K562 (cell line): Measurements from ENCODE around the gene DENND2C. TPM values are rescaled to one million over a fixed set of nuclear protein-coding genes. Genes with fewer than 3 reads are reported as not detected.

ENCODE experiments used
- ATAC-seq: fragments of 200-7000 bp; cut with Tn5 transposase; 3 replicates; pipeline ENCODE4 v1.9.1; 2020; ENCODE audit warnings: moderate library complexity
- BruUV-seq: library from RNA; stranded (reverse); fragments of 400-500 nt; replicated peaks from 2 replicates; lab custom pipeline; 2021; lab: Mats Ljungman, UMichigan
- CTCF ChIA-PET: fragments of 300-600 bp; formaldehyde crosslinking; extraction: SDS; loops from one replicate; lab custom pipeline; 2021; ENCODE audit warnings: low intra/inter-chr PET ratio; lab: Yijun Ruan, JAX
- POLR2A ChIA-PET: fragments of 300-600, 350-650 bp; sonication (Branson Sonifier 250); formaldehyde crosslinking; extraction: SDS; loops from one replicate; lab custom pipeline; 2021; ENCODE audit warnings: antibody characterized with exemption, inconsistent platforms; lab: Yijun Ruan, JAX
- DNase-seq, 4 experiments: peaks; one replicate each; pipeline versions ENCODE4 v3.0.0 to v3.0.0-alpha.2; 2011 to 2018; ENCODE audit warnings: low spot score in 3 of 4, mixed read lengths in 3 of 4; ENCODE audit errors: extremely low read depth in 1 of 4
- FAIRE-seq: peaks from 2 replicates; lab custom pipeline; 2011; peaks lifted over from hg19 to GRCh38; lab: Jason Lieb, UNC
- H2AFZ ChIP-seq: 2 replicates; pipeline ENCODE4 v1.6.0; 2011; ENCODE audit warnings: low read depth, low read length, control low read depth, inconsistent platforms
- H3K27ac ChIP-seq: fragments of 200-600 bp; 3 replicates; pipeline ENCODE4 v1.8.0; 2011; ENCODE audit warnings: low read depth, mild to moderate bottlenecking, control low read depth, inconsistent platforms, low read length, moderate library complexity, mixed read lengths; ENCODE audit errors: extremely low read depth
- H3K27me3 ChIP-seq, 2 experiments: fragments of 300-600 bp in 1 of 2; 2 replicates in 1 of 2; 3 replicates in 1 of 2; pipeline versions ENCODE4 v1.6.0 to v1.8.0; 2011; ENCODE audit warnings: inconsistent platforms in 2 of 2, low read length in 2 of 2, mild to moderate bottlenecking in 1 of 2, mixed read lengths in 1 of 2, moderate library complexity in 1 of 2; ENCODE audit not compliant: control insufficient read depth in 2 of 2, insufficient read depth in 2 of 2
- H3K36me3 ChIP-seq: fragments of 300-600 bp; 3 replicates; pipeline ENCODE4 v1.8.0; 2011; ENCODE audit warnings: mild to moderate bottlenecking, low read length, inconsistent platforms; ENCODE audit not compliant: control insufficient read depth, insufficient read depth
- H3K4me1 ChIP-seq, 2 experiments: fragments of 200-600 bp in 1 of 2; replicated peaks in 1 of 2; 2 replicates in 1 of 2; 3 replicates in 1 of 2; pipeline versions ENCODE4 v1.5.1 to v1.8.0; 2011; ENCODE audit warnings: inconsistent platforms in 2 of 2, low read length in 2 of 2, mild to moderate bottlenecking in 1 of 2, mixed read lengths in 1 of 2, moderate library complexity in 1 of 2; ENCODE audit not compliant: control insufficient read depth in 2 of 2, insufficient read depth in 2 of 2
- H3K4me2 ChIP-seq: 2 replicates; pipeline ENCODE4 v1.6.1; 2011; ENCODE audit warnings: low read length, control low read depth, inconsistent platforms, mixed read lengths; ENCODE audit not compliant: insufficient read depth
- H3K4me3 ChIP-seq: fragments of 200-600 bp; sonication (generic), shearing (Covaris generic); 2 replicates; pipeline ENCODE4 v1.5.1; 2016; ENCODE audit warnings: control low read depth, inconsistent platforms
- H3K79me2 ChIP-seq: fragments of 200-600 bp; 3 replicates; pipeline ENCODE4 v1.8.0; 2011; ENCODE audit warnings: low read length, inconsistent platforms; ENCODE audit not compliant: control insufficient read depth, insufficient read depth
- H3K9ac ChIP-seq, 2 experiments: 2 replicates each; pipeline versions ENCODE4 v1.6.0 to v1.6.1; 2011; ENCODE audit warnings: low read depth in 2 of 2, low read length in 2 of 2, control low read depth in 1 of 2, inconsistent platforms in 1 of 2, mild to moderate bottlenecking in 1 of 2, mixed read lengths in 1 of 2; ENCODE audit not compliant: insufficient read depth in 1 of 2
- H3K9me1 ChIP-seq: one replicate; pipeline ENCODE4 v1.6.0; 2011; ENCODE audit warnings: inconsistent platforms, mild to moderate bottlenecking, low read length, moderate library complexity; ENCODE audit not compliant: control insufficient read depth, insufficient read depth
- H3K9me3 ChIP-seq: replicated peaks from 2 replicates; pipeline ENCODE4 v1.5.1; 2011; ENCODE audit warnings: low read depth, low read length, inconsistent platforms; ENCODE audit not compliant: control insufficient read depth, insufficient read depth
- H4K20me1 ChIP-seq: replicated peaks from 2 replicates; pipeline ENCODE4 v1.6.1; 2011; ENCODE audit warnings: low read length, inconsistent platforms, mixed read lengths; ENCODE audit not compliant: control insufficient read depth, insufficient read depth
- CC2D1A ChIP-seq: fragments of 450-650 bp; IDR thresholded peaks from 2 replicates; pipeline ENCODE4 v1.6.1; 2017; ENCODE audit warnings: mild to moderate bottlenecking
- ESRRA ChIP-seq: fragments of 450-650 bp; IDR thresholded peaks from 2 replicates; pipeline ENCODE4 v1.6.1; 2014; ENCODE audit warnings: low read depth, mild to moderate bottlenecking, moderate library complexity, borderline replicate concordance
- JUNB ChIP-seq: fragments of 450-650 bp; formaldehyde crosslinking; conservative IDR thresholded peaks from 2 replicates; pipeline ENCODE4 v1.4.0; 2020; ENCODE audit warnings: mild to moderate bottlenecking
- L3MBTL2 ChIP-seq: fragments of 450-650 bp; IDR thresholded peaks from 2 replicates; pipeline ENCODE4 v1.6.1; 2016; ENCODE audit warnings: mild to moderate bottlenecking, moderate library complexity
- MECOM ChIP-seq: fragments of 250-450 bp; sonication (Bioruptor Pico); IDR thresholded peaks from 2 replicates; pipeline ENCODE4 v1.8.0; 2022; ENCODE audit warnings: inconsistent platforms
- MEIS2 ChIP-seq: fragments of 450-650 bp; IDR thresholded peaks from 2 replicates; pipeline ENCODE4 v1.6.1; 2014; ENCODE audit warnings: mild to moderate bottlenecking; ENCODE audit not compliant: partially characterized antibody
- MXD1 ChIP-seq: fragments of 250-450 bp; sonication (Bioruptor Pico); IDR thresholded peaks from 2 replicates; pipeline ENCODE4 v1.8.0; 2021; ENCODE audit warnings: borderline replicate concordance, mild to moderate bottlenecking, moderate library complexity; ENCODE audit not compliant: poor library complexity, severe bottlenecking
- NCOA2 ChIP-seq, 2 experiments: fragments of 450-650 bp; IDR thresholded peaks; 2 replicates each; pipeline ENCODE4 v1.6.1; 2018; ENCODE audit warnings: mild to moderate bottlenecking in 2 of 2, moderate library complexity in 1 of 2; ENCODE audit not compliant: partially characterized antibody in 2 of 2
- POLR2A ChIP-seq: fragments of 450-650 bp; conservative IDR thresholded peaks from 2 replicates; pipeline ENCODE4 v1.6.1; 2016
- REST ChIP-seq, 2 experiments: fragments of 450-650 bp; formaldehyde crosslinking in 1 of 2; IDR thresholded peaks; 2 replicates each; pipeline versions ENCODE4 v1.4.0 to v1.6.1; 2014 to 2020; ENCODE audit warnings: mild to moderate bottlenecking in 2 of 2, borderline replicate concordance in 1 of 2, low read depth in 1 of 2
- TEAD2 ChIP-seq: fragments of 450-650 bp; IDR thresholded peaks from 2 replicates; pipeline ENCODE4 v1.6.1; 2016; ENCODE audit warnings: missing genetic modification characterization, control low read depth, missing compliant biosample characterization
- TGIF2 ChIP-seq: sonication (generic); formaldehyde crosslinking; IDR thresholded peaks from 2 replicates; pipeline ENCODE4 v1.8.1; 2022; ENCODE audit warnings: mild to moderate bottlenecking, missing genetic modification reagents, moderate library complexity
- ZNF197 ChIP-seq: fragments of 200-800 bp; sonication (Bioruptor generic); IDR thresholded peaks from 2 replicates; pipeline ENCODE4 v1.6.1; 2016; ENCODE audit warnings: low read depth, missing genetic modification characterization, missing compliant biosample characterization
- WGBS: fragments of 100-300 bp; shearing (Covaris generic); methylation state at CpG from one replicate; pipeline ENCODE4 v1.1.6; 2016; ENCODE audit warnings: low coverage, mixed read lengths; ENCODE audit not compliant: insufficient coverage; ENCODE audit errors: missing lambda C conversion rate; 5-methylcytosine and 5-hydroxymethylcytosine counted together
- in situ Hi-C: fragments of 300-500 bp; cut with MboI; formaldehyde crosslinking; loops from 4 replicates; pipeline ENCODE4 v1.15.0; 2018; ENCODE audit warnings: inconsistent platforms, mixed read lengths
- intact Hi-C: fragments of 100-400 bp; cut with micrococcal nuclease; formaldehyde crosslinking; loops from 2 replicates; pipeline ENCODE4 v1.14.2; 2022
- polyA plus RNA-seq, 8 experiments: library from polyadenylated mRNA; depleted of rRNA in 4 of 8; stranded (reverse) in 5 of 8; unstranded in 3 of 8; fragments of >200 nt; fragmentation: Nextera tagmentation in 2 of 8; fragmentation: Illumina TruSeq in 1 of 8; extraction: Ambion mirVana in 2 of 8; extraction: Trizol in 1 of 8; gene quantifications; 2 replicates each; pipeline versions ENCODE4 v1.2.1 to v1.2.3, GENCODE V29; 2011 to 2014; ENCODE audit warnings: inconsistent platforms in 1 of 8, missing spikeins in 1 of 8
- total RNA-seq, 7 experiments: library from RNA; depleted of rRNA in 6 of 7; stranded (reverse); fragments of >200 nt in 6 of 7; fragmentation: Illumina TruSeq in 2 of 7; extraction: Trizol in 2 of 7; gene quantifications; 2 replicates each; pipeline versions ENCODE4 v1.2.1 to v1.2.3, GENCODE V29; 2011 to 2021; ENCODE audit warnings: low replicate concordance in 1 of 7
- TF ChIP-seq, protein P1 (sequence below): sonication (generic); formaldehyde crosslinking; IDR thresholded peaks from 2 replicates; pipeline ENCODE4 v1.8.1; 2023; ENCODE audit warnings: mild to moderate bottlenecking, missing genetic modification reagents

The DENND2C gene
- total and polyA plus RNA-seq, 9 of the 15 experiments (the other 6 are each of a cell fraction or from before 2014, with no cell fraction given), result 0.03 to 0.25 (median 0.14) TPM

- no peak for DNase-seq
- Histone ChIP-seq H3K27ac (no peak overlapping the region), H3K4me3 (no peak overlapping the region), H3K9me1 (no peaks in the 10 kb centered on the region), H3K36me3 (peaks cover 85% of the 10 kb centered on the region), H3K4me2 (no peak overlapping the region), H3K27me3 (no peaks in the 10 kb centered on the region), H2AFZ (no peak overlapping the region), H3K79me2 (peaks cover 18% of the 10 kb centered on the region), H3K4me1 (peaks cover 0 to under 1% of the 10 kb centered on the region in 2 experiments; a peak in 1 of 5 replicates), H3K9me3 (no peaks in the 10 kb centered on the region), H3K9ac (no peak overlapping the region), H4K20me1 (no peaks in the 10 kb centered on the region)
- FAIRE-seq, result no peak
- BruUV-seq, result no TSS peak
- ATAC-seq, result no peak
- in situ Hi-C loops, result no loop called here
- ChIA-PET CTCF (no interaction called here), POLR2A (interaction anchor here (0.8 to 3.0 kb wide), 4 partner anchors 11 to 37 kb away, joined by 3 to 12 read pairs (median 4); partner anchors contain the start of gene AMPD1)
- no peak for TF ChIP-seq JUNB (CRISPR knock-in tag)
- TF ChIP-seq L3MBTL2, result no peak
- TF ChIP-seq REST (IDR thresholded peaks at IDR 0.05; ENCODE audit: borderline replicate concordance), result no peak
- TF ChIP-seq REST (CRISPR knock-in tag; IDR thresholded peaks at IDR 0.05; ENCODE audit: low read depth), result no peak
- TF ChIP-seq CC2D1A, result no peak
- TF ChIP-seq TGIF2 (CRISPR knock-in tag), result no peak
- no peak for TF ChIP-seq MXD1 (CRISPR knock-in tag)
- TF ChIP-seq TEAD2 (tag), result no peak
- TF ChIP-seq, protein P1, sequence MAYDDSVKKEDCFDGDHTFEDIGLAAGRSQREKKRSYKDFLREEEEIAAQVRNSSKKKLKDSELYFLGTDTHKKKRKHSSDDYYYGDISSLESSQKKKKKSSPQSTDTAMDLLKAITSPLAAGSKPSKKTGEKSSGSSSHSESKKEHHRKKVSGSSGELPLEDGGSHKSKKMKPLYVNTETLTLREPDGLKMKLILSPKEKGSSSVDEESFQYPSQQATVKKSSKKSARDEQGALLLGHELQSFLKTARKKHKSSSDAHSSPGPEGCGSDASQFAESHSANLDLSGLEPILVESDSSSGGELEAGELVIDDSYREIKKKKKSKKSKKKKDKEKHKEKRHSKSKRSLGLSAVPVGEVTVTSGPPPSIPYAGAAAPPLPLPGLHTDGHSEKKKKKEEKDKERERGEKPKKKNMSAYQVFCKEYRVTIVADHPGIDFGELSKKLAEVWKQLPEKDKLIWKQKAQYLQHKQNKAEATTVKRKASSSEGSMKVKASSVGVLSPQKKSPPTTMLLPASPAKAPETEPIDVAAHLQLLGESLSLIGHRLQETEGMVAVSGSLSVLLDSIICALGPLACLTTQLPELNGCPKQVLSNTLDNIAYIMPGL (CRISPR knock-in tag), result no peak
- no peak for TF ChIP-seq MEIS2
- no peak for TF ChIP-seq MECOM
- no peak for TF ChIP-seq NCOA2 (IDR thresholded peaks at IDR 0.05; ENCODE audit: partially characterized antibody in 2 of 2)
- TF ChIP-seq POLR2A, result no peak
- TF ChIP-seq ZNF197 (CRISPR knock-in tag), result no peak
- TF ChIP-seq ESRRA, result no peak
- intact Hi-C loops, result no loop called here
- WGBS, result 98% methylated on average over 3 of the region's 3 CpGs
Observed at GRCh38 chr1:114710360-114710759, 40.5 kb upstream of the DENND2C start.
